ENCODE measurements around the gene PSMB11. TPM values are rescaled to one million over a fixed set of nuclear protein-coding genes. Genes with fewer than 3 reads are reported as not detected.

Gene PSMB11
- total RNA-seq, 1 experiment from 2014 or later = not detected

- no peak overlapping the region for H2AFZ ChIP-seq (ENCODE audit: low read length)
- Mint-ChIP-seq H3K4me3 (peak overlapping the region in 1 of 2 experiments; percentile 34; a peak in 2 of 5 replicates), H3K9me3 (no peaks in the 10 kb centered on the region), H3K4me1 (peaks cover 14 to 25% of the 10 kb centered on the region in 2 experiments), H3K36me3 (ENCODE audit: insufficient read depth in 1 of 3, low read depth in 3 of 3) (peaks cover 36 to 62% (median 56%) of the 10 kb centered on the region in 3 experiments), H3K27me3 (ENCODE audit: low read depth) (no peaks in the 10 kb centered on the region), H3K27ac (no peak overlapping the region)
- H2BK15ac ChIP-seq (ENCODE audit: low read depth, low read length) = no peak overlapping the region
- H3K4ac ChIP-seq (ENCODE audit: low read depth, low read length) = no peak overlapping the region
- H3K14ac ChIP-seq (ENCODE audit: insufficient read depth, low read length) = no peak overlapping the region
- no peak for TF ChIP-seq CTCF (conservative IDR thresholded peaks at IDR 0.05)
- no peak overlapping the region for H2BK5ac ChIP-seq (ENCODE audit: insufficient read length, low read length)
- no CpG with 5 or more reads among the region's 2 CpGs for WGBS (ENCODE audit: extremely low coverage, insufficient read length, low lambda C conversion rate)
- no peak overlapping the region for H2AK5ac ChIP-seq (ENCODE audit: insufficient read length, low read length)
- no peak overlapping the region for H3T11ph ChIP-seq (ENCODE audit: low read length)
- H3K79me2 ChIP-seq (ENCODE audit: insufficient read depth, low read length) = peaks cover 19% of the 10 kb centered on the region
- H3K4me1 ChIP-seq (ENCODE audit: insufficient read depth, low read length) = peaks cover 2% of the 10 kb centered on the region; the same call in 1 of the 2 replicates
- no peak overlapping the region for H2BK120ac ChIP-seq (ENCODE audit: low read depth, low read length, poor library complexity, severe bottlenecking)
- no peaks in the 10 kb centered on the region for H3K9me3 ChIP-seq (ENCODE audit: control insufficient read depth, low read depth, low read length)
- H3K27ac ChIP-seq (ENCODE audit: insufficient read length, low read depth, low read length) = no peak overlapping the region
- H3K56ac ChIP-seq (ENCODE audit: insufficient read length, low read depth, low read length) = no peak overlapping the region
- H3K4me2 ChIP-seq (ENCODE audit: insufficient read depth, insufficient read length, low read length) = peak overlapping the region; percentile 93
- H4K8ac ChIP-seq (replicated peaks; ENCODE audit: insufficient read length, low read depth, low read length) = no peak overlapping the region
- no peaks in the 10 kb centered on the region for H3K27me3 ChIP-seq (ENCODE audit: insufficient read depth, low read length)
- no peak overlapping the region for H4K5ac ChIP-seq (ENCODE audit: insufficient read length, low read depth, low read length)
- no peak overlapping the region for H3K18ac ChIP-seq (ENCODE audit: insufficient read length, low read depth, low read length)
- DNase-seq = no peak
- H3K23me2 ChIP-seq (ENCODE audit: insufficient read length, low read depth, low read length, poor library complexity, severe bottlenecking) = peaks cover 6% of the 10 kb centered on the region
- no peaks in the 10 kb centered on the region for H4K20me1 ChIP-seq (ENCODE audit: control insufficient read depth, insufficient read depth, insufficient read length)
- H3K79me1 ChIP-seq (ENCODE audit: insufficient read depth, low read depth, low read length, poor library complexity, severe bottlenecking) = peaks cover 5% of the 10 kb centered on the region
- H3K23ac ChIP-seq (ENCODE audit: insufficient read length, low read depth, low read length) = no peak overlapping the region
- no peak overlapping the region for H2BK12ac ChIP-seq (ENCODE audit: insufficient read length, low read depth, low read length)
- no peak overlapping the region for H3K9ac ChIP-seq (ENCODE audit: extremely low read depth, insufficient read length, low read length)
- H2BK20ac ChIP-seq (ENCODE audit: low read depth, low read length, poor library complexity, severe bottlenecking) = no peak overlapping the region
- no peak overlapping the region for H4K91ac ChIP-seq (ENCODE audit: insufficient read length, low read depth, low read length)
Observed at GRCh38 chr14:23093104-23093503, 51.1 kb downstream of the PSMB11 start.
